Fibroblast of lung (primary cell): Measurements from ENCODE around the gene OR10T2.

ENCODE experiments used
- CTCF ChIP-seq, 2 donors: IDR thresholded peaks in 1 of 2; conservative IDR thresholded peaks in 1 of 2; 1 replicate in 1 of 2; 2 replicates in 1 of 2; pipeline ENCODE4 v1.5.1; 2011 to 2012; ENCODE audit warnings: low read length in 2 of 2, control low read depth in 1 of 2, inconsistent platforms in 1 of 2, low read depth in 1 of 2, mild to moderate bottlenecking in 1 of 2
- EZH2 ChIP-seq: IDR thresholded peaks from 2 replicates; pipeline ENCODE4 v1.5.1; 2012; ENCODE audit warnings: low read length, control low read depth, mild to moderate bottlenecking; ENCODE audit errors: missing control alignments

DNA sequence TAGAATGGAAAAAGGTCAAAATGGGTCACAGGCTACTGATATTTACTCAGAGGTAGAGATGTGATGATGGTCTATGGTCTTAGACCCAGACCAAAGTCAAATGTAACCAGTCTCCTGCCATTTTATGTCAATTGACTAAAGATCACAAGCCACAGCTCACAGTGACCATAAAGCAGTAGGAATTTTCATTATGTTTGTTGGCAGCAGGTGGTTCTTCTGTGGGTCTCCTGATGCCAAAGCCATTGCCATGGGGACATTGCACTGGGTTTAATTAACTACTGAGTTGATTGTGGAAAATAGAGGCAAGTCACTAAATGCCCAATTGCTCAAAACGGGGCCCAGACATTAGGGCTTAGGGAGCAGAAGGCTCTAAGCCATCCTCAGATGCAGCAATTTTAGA lies 26.9 kb upstream of the OR10T2 start, which contains the start of gene OR10K2:
- no peak for TF ChIP-seq CTCF (conservative IDR thresholded peaks at IDR 0.05 in 1 of 2, IDR thresholded peaks at IDR 0.05 in 1 of 2; ENCODE audit: low read depth in 1 of 2, low read length in 2 of 2)
- no peak for TF ChIP-seq EZH2
